Ectodermal cell (in vitro differentiated cells): ENCODE measurements around the gene ABTB2.

Experiments used
- H3K27ac ChIP-seq: 2 replicates; pipeline ENCODE4 v1.7.0; 2013; ENCODE audit warnings: mild to moderate bottlenecking, low read depth, low read length; ENCODE audit not compliant: insufficient read depth, poor library complexity, severe bottlenecking
- H3K27me3 ChIP-seq: 2 replicates; pipeline ENCODE4 v1.7.0; 2013; ENCODE audit warnings: mild to moderate bottlenecking, low read length; ENCODE audit not compliant: insufficient read depth, control insufficient read depth, poor library complexity, severe bottlenecking
- H3K36me3 ChIP-seq: one replicate; pipeline ENCODE4 v1.7.0; 2013; ENCODE audit warnings: low read length; ENCODE audit not compliant: control insufficient read depth, insufficient read depth
- H3K4me1 ChIP-seq: one replicate; pipeline ENCODE4 v1.7.0; 2013; ENCODE audit warnings: low read length; ENCODE audit not compliant: control insufficient read depth, insufficient read depth
- H3K4me3 ChIP-seq: 2 replicates; pipeline ENCODE4 v1.7.0; 2013; ENCODE audit warnings: low read depth, low read length, control low read depth; ENCODE audit not compliant: insufficient read depth
- H3K9me3 ChIP-seq: 2 replicates; pipeline ENCODE4 v1.7.0; 2013; ENCODE audit warnings: mild to moderate bottlenecking, low read length, moderate library complexity; ENCODE audit not compliant: control insufficient read depth
- WGBS, 2 experiments: methylation state at CpG; one replicate each; pipeline ENCODE4 v1.1.7; 2013; ENCODE audit warnings: missing lambda C conversion rate in 2 of 2; 5-methylcytosine and 5-hydroxymethylcytosine counted together

ABTB2 gene

GRCh38 chr11:34354782-34355181, 3.0 kb downstream of the ABTB2 start:
- peaks cover 44% of the 10 kb centered on the region for H3K27me3 ChIP-seq
- H3K9me3 ChIP-seq: no peaks in the 10 kb centered on the region
- no peak overlapping the region for H3K4me3 ChIP-seq

GRCh38 chr11:34353881-34354280, 3.9 kb downstream of the ABTB2 start:
- peaks cover 3% of the 10 kb centered on the region for H3K4me1 ChIP-seq
- H3K36me3 ChIP-seq: no peaks in the 10 kb centered on the region
- no peaks in the 10 kb centered on the region for H3K9me3 ChIP-seq
- WGBS, 2 experiments: 90 to 91% methylated on average over 4 of the region's 4 CpGs
- H3K27me3 ChIP-seq: peaks cover 40% of the 10 kb centered on the region
- no peak overlapping the region for H3K27ac ChIP-seq
- H3K4me3 ChIP-seq: no peak overlapping the region

More at GRCh38 chr11:34354782-34355181, 3.0 kb downstream of the ABTB2 start:
- H3K36me3 ChIP-seq: no peaks in the 10 kb centered on the region
- H3K27ac ChIP-seq: no peak overlapping the region
- H3K4me1 ChIP-seq: peaks cover 6% of the 10 kb centered on the region

GRCh38 chr11:34351687-34352469, 5.9 kb downstream of the ABTB2 start:
- H3K9me3 ChIP-seq: no peaks in the 10 kb centered on the region
- H3K36me3 ChIP-seq: no peaks in the 10 kb centered on the region
- peaks cover 25% of the 10 kb centered on the region for H3K27me3 ChIP-seq
- 97 to 99% methylated on average over 4 of the region's 4 CpGs for WGBS, 2 experiments
- no peak overlapping the region for H3K27ac ChIP-seq
- H3K4me3 ChIP-seq: no peak overlapping the region
- H3K4me1 ChIP-seq: no peaks in the 10 kb centered on the region

GRCh38 chr11:34351051-34351450, 6.8 kb downstream of the ABTB2 start:
- WGBS, 2 experiments: 91 to 93% methylated on average over 3 of the region's 3 CpGs
- Histone ChIP-seq H3K4me3 (no peak overlapping the region), H3K9me3 (no peaks in the 10 kb centered on the region), H3K36me3 (no peaks in the 10 kb centered on the region), H3K27ac (no peak overlapping the region), H3K27me3 (peaks cover 17% of the 10 kb centered on the region), H3K4me1 (no peaks in the 10 kb centered on the region)

GRCh38 chr11:34349882-34350281, 7.9 kb downstream of the ABTB2 start:
- Histone ChIP-seq H3K27me3 (peaks cover 5% of the 10 kb centered on the region), H3K4me3 (no peak overlapping the region), H3K36me3 (no peaks in the 10 kb centered on the region), H3K27ac (no peak overlapping the region), H3K4me1 (no peaks in the 10 kb centered on the region), H3K9me3 (no peaks in the 10 kb centered on the region)
- 94 to 95% methylated on average over 6 of the region's 6 CpGs for WGBS, 2 experiments

GRCh38 chr11:34348919-34349318, 8.9 kb downstream of the ABTB2 start:
- Histone ChIP-seq H3K27me3 (no peaks in the 10 kb centered on the region), H3K4me3 (no peak overlapping the region), H3K4me1 (no peaks in the 10 kb centered on the region), H3K9me3 (no peaks in the 10 kb centered on the region), H3K27ac (no peak overlapping the region), H3K36me3 (no peaks in the 10 kb centered on the region)
- 98 to 100% methylated on average over 2 of the region's 2 CpGs for WGBS, 2 experiments

- Histone ChIP-seq H3K36me3 (no peaks in the 10 kb centered on the region), H3K4me1 (no peaks in the 10 kb centered on the region), H3K4me3 (no peak overlapping the region), H3K9me3 (no peaks in the 10 kb centered on the region), H3K27me3 (no peaks in the 10 kb centered on the region), H3K27ac (no peak overlapping the region)
- WGBS, 2 experiments: 92 to 97% methylated on average over 2 of the region's 2 CpGs
These were observed 9.7 kb downstream of the ABTB2 start for GRCh38 chr11:34348096-34348495.

- 94 to 95% methylated on average over 6 of the region's 6 CpGs for WGBS, 2 experiments
- no peaks in the 10 kb centered on the region for H3K9me3 ChIP-seq
- no peaks in the 10 kb centered on the region for H3K36me3 ChIP-seq
- H3K27ac ChIP-seq: no peak overlapping the region
- no peaks in the 10 kb centered on the region for H3K27me3 ChIP-seq
- H3K4me3 ChIP-seq: no peak overlapping the region
- no peaks in the 10 kb centered on the region for H3K4me1 ChIP-seq
These were observed 11.3 kb downstream of the ABTB2 start for GRCh38 chr11:34346551-34346950.

GRCh38 chr11:34345991-34346480, 11.8 kb downstream of the ABTB2 start:
- H3K4me3 ChIP-seq: no peak overlapping the region
- H3K27ac ChIP-seq: no peak overlapping the region
- 91 to 93% methylated on average over 8 of the region's 8 CpGs for WGBS, 2 experiments
- no peaks in the 10 kb centered on the region for H3K27me3 ChIP-seq
- H3K4me1 ChIP-seq: no peaks in the 10 kb centered on the region
- H3K36me3 ChIP-seq: no peaks in the 10 kb centered on the region
- H3K9me3 ChIP-seq: no peaks in the 10 kb centered on the region

GRCh38 chr11:34345540-34345876, 12.3 kb downstream of the ABTB2 start:
- Histone ChIP-seq H3K27ac (no peak overlapping the region), H3K36me3 (no peaks in the 10 kb centered on the region), H3K4me1 (no peaks in the 10 kb centered on the region), H3K4me3 (no peak overlapping the region), H3K27me3 (no peaks in the 10 kb centered on the region), H3K9me3 (no peaks in the 10 kb centered on the region)
- 96 to 99% methylated on average over 3 of the region's 3 CpGs for WGBS, 2 experiments
